KOPT-K1 (cell line): ENCODE measurements around the gene PRR14L.
"Not testable (repeated sequence)": the region's sequence is repeated elsewhere in the genome, so short reads cannot be mapped to it uniquely, and the experiment has no call there.

Experiments
- H3K27ac ChIP-seq: fragments of 200-600 bp; sonication (generic); 2 replicates; pipeline ENCODE4 v1.5.1; 2016; ENCODE audit warnings: antibody characterized with exemption, mild to moderate bottlenecking, low read depth, low read length; ENCODE audit not compliant: poor library complexity, severe bottlenecking
- H3K36me3 ChIP-seq: fragments of 200-600 bp; sonication (generic); 2 replicates; pipeline ENCODE4 v1.5.1; 2017; ENCODE audit warnings: antibody characterized with exemption, mild to moderate bottlenecking, low read length, moderate library complexity; ENCODE audit not compliant: insufficient read depth
- H3K9me3 ChIP-seq: fragments of 200-600 bp; sonication (generic); 2 replicates; pipeline ENCODE4 v1.5.1; 2017; ENCODE audit warnings: antibody characterized with exemption, low read length, mild to moderate bottlenecking; ENCODE audit not compliant: insufficient read depth, poor library complexity, severe bottlenecking

Gene PRR14L

DNA sequence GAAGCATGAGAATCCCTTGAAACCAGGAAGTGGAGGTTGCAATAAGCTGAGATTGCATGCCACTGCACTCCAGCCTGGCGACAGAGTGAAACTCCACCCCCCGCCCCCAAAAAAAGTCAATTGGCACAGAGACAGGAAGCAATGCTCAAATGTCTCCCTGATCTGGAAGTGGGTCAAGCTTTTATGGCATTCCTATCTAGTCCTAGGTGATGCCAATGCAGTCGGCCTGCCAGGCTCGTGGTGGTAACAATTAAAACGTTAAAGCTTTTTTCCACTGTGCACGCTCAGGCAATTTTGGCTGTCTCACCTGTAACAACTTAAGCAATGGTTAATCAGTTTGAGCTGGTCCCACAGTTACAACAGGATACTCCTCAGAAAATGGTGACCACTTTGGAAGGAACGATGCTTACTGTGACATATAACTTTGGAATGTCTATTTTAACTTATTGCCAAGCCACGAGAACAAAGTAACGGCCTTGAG is 69.0 kb downstream of the PRR14L start:
- peaks cover 44% of the 10 kb centered on the region for H3K36me3 ChIP-seq
- no peaks in the 10 kb centered on the region for H3K9me3 ChIP-seq
- no peak overlapping the region for H3K27ac ChIP-seq

DNA sequence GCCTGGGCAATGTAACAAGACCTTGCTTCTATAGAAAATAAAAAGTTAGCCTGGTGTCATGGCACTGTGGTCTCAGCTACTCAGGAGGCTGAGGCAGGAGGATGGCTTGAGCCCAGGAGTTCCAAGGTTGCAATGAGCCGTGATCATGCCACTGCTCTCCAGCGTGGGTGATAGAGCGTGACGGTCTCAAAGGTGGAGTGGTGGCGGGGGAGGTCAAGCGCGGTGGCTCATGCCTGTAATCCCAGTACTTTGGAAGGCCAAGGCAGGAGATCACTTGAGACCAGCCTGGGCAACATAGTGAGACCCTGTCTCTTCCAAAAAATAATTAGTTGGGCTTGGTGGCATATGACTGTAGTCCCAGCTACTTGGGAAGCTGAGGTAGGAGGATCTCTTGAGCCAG is 71.2 kb downstream of the PRR14L start:
- Histone ChIP-seq H3K36me3 (peaks cover 22% of the 10 kb centered on the region), H3K27ac (no peak overlapping the region), H3K9me3 (no peaks in the 10 kb centered on the region)

DNA sequence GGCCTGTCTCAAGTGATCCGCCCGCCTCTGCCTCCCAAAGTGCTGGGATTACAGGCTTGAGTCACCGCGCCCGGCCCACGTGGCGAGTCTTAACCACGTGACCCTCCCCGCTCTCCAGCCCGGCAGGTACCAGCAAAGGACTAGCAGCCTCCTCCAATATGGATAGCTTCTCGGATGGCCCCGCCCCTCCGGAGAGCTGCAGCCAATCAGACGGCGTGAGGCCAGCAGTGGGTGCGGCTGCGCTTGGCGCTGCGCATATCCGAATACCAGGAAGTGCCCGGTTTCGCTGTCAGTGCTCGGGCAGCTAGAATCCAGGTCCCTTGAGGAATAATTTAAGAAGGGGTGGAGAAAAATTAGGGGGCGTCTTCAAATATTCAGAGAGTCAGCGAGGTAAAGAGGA is 73.2 kb downstream of the PRR14L start:
- H3K36me3 ChIP-seq = peaks cover 2% of the 10 kb centered on the region; the same call in 1 of the 2 replicates
- no peak overlapping the region for H3K27ac ChIP-seq
- no peaks in the 10 kb centered on the region for H3K9me3 ChIP-seq

DNA sequence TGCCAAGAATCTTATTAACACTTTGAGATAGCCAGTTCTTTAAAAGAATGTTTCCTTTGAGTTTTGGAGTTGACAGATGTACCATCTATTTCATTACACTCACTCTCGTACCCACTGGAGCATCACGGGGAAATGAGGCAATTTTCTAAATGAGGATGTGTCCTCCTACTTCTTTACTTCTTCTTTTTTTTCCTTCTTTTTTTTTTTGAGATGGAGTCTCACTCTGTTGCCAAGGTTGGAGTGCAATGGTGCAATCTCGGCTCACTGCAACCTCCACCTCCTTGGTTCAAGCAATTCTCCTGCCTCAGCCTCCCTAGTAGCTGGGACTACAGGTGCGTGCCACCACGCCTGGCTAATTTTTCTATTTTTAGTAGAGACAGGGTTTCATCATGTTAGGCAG is 75.7 kb downstream of the PRR14L start:
- not testable (repeated sequence) for H3K27ac ChIP-seq, H3K9me3 ChIP-seq, H3K36me3 ChIP-seq

DNA sequence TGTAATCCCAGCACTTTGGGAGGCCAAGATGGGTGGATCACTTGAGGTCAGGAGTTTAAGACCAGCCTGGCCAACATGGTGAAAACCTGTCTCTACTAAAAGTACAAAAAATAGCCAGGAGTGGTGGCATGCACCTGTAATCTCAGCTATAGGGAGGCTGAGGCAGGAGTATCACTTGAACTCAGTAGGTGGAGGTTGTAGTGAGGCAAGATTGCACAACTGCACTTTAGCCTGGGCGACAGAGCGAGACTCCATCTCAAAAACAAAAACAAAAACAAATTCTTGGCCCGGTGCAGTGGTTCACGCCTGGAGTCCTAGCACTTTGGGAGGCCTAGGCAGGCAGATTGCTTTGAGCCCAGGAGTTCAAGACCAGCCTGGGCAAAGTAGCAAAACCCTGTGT is 81.1 kb downstream of the PRR14L start:
- H3K9me3 ChIP-seq, H3K36me3 ChIP-seq: not testable (repeated sequence)

DNA sequence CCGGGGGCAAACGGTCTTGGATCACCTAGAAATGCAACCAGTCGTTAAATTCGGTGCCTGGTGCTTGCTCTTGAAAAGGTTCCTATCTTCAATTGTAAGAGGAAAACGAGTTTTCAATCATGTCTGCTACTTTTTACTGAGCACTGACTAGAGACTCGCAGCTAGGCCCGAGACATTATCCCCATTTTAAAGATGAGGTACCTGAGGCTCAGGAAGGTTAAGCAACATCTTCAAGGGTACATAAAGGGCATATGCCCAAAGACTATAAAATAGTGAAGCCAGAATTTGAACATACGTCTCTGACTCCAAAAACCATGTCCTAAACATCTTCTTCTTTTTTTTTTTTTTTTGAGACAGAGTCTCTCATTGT is 87.3 kb downstream of the PRR14L start:
- Histone ChIP-seq H3K27ac (peak overlapping the region; percentile 53), H3K36me3 (no peaks in the 10 kb centered on the region)

More for the DNA sequence above, 81.1 kb downstream of the PRR14L start:
- not testable (repeated sequence) for H3K27ac ChIP-seq

DNA sequence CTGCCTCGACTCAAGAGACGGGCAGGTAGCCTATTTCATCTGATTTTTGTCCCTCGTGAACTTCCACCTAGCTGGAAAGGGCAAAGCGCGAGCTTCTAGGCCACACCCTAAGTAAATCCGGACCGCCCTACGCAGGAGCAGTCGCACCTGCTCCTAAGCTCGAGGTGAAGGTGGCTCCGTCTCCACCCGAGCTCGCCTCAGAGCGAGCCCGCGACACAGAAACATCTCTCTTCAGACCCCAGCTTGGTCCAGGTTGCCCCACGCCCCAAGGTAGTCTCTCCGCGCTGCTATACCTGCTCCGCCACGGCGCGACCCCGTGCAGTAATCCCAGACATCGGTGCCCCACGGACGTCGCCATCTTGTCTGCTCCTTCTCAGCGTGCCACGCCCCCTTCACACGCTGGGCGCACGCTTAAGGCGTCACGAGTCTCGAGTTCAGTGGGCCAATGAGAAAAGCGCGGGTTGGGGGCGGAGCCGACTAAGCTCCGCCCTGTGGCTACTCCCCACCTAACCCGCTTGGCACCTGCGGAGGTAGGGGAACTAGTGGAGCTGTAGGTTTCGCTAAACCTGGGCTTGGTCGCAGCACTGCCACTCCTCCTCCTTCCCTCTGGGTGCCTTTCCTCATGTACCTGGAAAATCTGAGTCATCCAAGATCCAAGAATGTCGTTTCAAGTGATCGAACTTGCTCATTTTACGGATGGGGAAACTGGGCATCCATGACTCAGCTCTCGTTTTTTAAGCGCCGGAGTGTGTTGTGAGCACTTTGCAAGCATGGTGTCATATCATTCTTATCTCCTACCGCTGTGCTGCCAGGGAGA is 87.9 kb downstream of the PRR14L start, which contains the start of gene PISD:
Gene PISD, minus strand, starts transcription at position 365 of the 817 bp plus-strand sequence. Its CDS starts 7 bp downstream, at position 358.
- Histone ChIP-seq H3K27ac (peak within 1 kb of the TSS; percentile 53), H3K36me3 (no peaks in the 10 kb centered on the region), H3K9me3 (no peaks in the 10 kb centered on the region)

More for the DNA sequence above, 87.3 kb downstream of the PRR14L start:
- no peaks in the 10 kb centered on the region for H3K9me3 ChIP-seq

DNA sequence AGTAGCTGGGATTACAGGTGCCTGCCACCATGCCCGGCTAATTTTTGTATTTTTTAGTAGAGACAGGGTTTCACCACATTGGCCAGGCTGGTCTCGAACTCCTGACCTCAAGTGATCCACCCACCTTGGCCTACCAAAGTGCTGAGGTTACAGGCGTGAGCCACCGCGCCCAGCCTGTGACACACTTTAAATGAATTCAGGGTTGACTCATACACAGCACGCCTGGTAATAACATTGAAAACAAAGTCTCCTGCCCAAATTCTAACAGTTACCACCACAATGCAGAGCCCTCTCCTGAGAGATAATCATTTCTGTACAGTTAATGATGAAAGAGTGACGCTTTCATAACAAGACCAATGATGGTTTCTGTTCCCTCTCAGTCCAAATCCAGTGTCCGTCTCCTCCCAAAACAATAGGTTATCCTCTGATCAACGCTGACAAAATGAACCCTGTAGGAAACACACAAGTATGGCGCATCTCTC is 89.0 kb downstream of the PRR14L start:
- not testable (repeated sequence) for H3K36me3 ChIP-seq, H3K27ac ChIP-seq, H3K9me3 ChIP-seq

DNA sequence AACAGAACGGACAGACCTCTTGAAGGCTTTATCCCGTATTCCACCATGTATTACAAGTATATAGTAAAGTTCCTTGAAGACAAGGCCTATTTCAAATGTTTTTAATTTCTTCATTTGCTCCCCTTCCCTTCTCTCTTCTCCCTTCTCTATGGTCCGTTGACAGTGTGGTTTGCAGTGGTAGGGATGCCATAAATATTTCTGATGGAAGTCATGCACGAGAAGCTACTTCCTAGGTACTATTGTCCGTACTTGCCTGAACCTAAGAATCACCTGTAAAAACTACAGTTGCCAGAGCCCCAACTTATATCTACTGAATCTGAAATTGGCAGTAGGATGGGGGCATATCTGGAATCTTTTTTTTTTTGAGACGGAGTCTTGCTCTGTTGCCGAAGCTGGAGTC is 90.7 kb downstream of the PRR14L start:
- H3K27ac ChIP-seq = no peak overlapping the region

DNA sequence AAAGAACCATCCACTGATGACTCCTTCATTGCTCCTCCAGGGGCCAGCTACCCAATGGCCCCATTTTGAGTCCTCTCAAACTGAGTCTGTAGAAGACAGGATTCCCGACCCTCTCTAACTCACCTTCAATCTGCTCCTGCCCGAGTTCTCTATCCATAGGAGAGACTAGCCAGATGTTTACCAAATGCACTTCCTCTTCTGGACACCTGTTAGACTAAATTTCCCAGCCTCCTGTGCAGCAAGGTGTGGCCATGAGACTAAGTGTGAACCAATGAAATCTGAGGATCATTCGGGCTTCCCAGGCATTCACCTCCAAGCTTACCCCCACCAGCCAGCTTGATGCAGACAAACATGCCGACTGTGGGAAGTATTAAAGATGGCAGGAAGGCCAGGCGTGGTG is 95.5 kb downstream of the PRR14L start:
- H3K36me3 ChIP-seq = 0 out of 2 replicates have a peak, but pooled peaks cover 4% of the 10 kb centered on the region
- no peaks in the 10 kb centered on the region for H3K9me3 ChIP-seq
- H3K27ac ChIP-seq = no peak overlapping the region

More for the DNA sequence above, 90.7 kb downstream of the PRR14L start:
- Histone ChIP-seq H3K9me3 (no peaks in the 10 kb centered on the region), H3K36me3 (no peaks in the 10 kb centered on the region)

DNA sequence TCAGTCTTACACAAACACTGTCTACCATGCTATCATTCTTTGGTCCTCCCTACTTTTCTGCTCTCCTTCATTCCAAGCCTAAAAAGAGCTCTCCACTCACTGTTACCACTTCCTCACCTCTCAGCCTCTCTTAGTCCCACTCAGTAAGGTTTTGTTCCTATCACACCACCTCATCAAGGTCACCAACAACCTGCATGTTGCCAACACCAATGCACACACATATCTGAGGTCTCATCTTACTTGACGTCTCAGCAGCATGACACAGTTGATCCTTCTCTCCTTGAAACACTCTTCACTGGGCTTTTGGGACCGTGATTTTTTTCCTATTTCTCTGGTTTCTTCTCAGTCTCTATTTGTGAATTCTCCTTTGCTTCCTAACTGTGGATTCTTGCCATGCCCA is 96.0 kb downstream of the PRR14L start:
- no peak overlapping the region for H3K27ac ChIP-seq

DNA sequence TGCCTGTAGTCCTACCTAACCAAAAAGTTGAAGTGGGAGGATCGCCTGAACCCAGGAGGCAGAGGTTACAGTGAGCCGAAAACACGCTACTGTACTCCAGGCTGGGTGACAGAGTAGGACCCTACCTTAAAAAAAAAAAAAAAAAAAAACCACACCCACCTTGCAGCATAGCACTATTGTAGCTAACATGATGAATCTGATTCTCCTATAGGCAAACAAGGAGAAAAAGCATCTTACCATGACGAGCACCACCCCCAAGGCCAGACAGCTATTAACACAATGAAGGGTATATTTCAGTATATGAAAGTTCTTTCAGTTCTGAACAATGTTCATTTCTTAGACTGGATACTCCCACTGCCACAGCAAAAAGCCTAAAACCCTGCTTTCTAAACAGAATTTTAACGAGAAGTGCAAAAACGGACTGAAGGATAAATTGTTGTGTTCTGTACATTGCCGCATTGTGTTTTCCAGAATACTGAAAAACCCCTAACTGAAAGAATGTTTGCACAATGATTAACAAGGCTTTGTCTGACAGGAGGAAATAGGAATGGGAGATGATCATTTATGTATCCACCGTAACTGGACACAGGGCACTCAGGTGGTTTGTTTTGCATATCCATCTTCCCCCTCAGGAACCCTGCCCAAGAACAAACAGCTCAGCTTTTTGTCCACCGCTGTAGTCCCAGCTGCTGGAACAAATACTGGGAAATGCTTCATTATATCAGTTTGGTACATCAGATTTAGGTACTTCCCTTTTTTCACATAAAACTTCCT is 96.8 kb downstream of the PRR14L start:
- Histone ChIP-seq H3K27ac (no peak overlapping the region), H3K9me3 (no peaks in the 10 kb centered on the region)

More for the DNA sequence above, 96.0 kb downstream of the PRR14L start:
- Histone ChIP-seq H3K36me3 (peaks cover 8% of the 10 kb centered on the region; the same call in 1 of the 2 replicates), H3K9me3 (no peaks in the 10 kb centered on the region)

DNA sequence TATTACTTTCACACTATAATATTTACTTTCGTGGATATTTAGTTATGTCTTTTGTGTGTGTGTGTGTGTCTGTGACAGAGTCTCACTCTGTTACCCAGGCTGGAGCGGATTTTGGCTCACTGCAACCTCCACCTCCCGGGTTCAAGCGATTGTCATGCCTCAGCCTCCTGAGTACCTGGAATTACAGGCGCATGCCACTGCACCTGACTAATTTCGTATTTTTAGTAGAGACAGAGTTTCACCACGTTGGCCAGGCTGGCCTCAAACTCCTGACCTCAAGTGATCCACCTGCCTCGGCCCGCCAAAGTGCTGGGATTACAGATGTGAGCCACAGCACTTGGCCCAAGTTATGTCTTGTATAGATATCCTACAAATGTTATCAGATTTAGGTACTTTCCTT is 97.8 kb downstream of the PRR14L start:
- Histone ChIP-seq H3K36me3 (peaks cover 24% of the 10 kb centered on the region), H3K27ac (no peak overlapping the region)

More for the DNA sequence above, 96.8 kb downstream of the PRR14L start:
- H3K36me3 ChIP-seq = peaks cover 13% of the 10 kb centered on the region; the same call in 1 of the 2 replicates

DNA sequence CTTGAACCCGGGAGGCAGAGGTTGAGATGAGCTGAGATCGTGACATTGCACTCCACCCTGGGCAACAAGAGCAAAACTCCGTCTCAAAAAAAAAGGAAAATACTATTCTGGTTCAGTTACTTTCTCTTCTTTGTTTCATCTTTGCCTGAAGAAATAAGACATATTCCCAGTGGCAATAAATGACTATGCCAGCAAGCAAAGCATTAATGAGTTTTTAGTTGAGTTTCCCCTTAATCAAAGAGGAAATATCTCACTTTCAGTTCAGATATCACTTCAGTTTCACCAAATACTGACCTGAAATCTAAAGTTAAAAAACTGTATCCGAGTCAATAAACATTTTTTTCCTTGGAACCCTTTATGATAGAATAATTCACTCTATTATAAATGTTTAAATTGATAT is 98.3 kb downstream of the PRR14L start:
- H3K27ac ChIP-seq = no peak overlapping the region
- no peaks in the 10 kb centered on the region for H3K9me3 ChIP-seq
- H3K36me3 ChIP-seq = peaks cover 28% of the 10 kb centered on the region

More for the DNA sequence above, 97.8 kb downstream of the PRR14L start:
- no peaks in the 10 kb centered on the region for H3K9me3 ChIP-seq

DNA sequence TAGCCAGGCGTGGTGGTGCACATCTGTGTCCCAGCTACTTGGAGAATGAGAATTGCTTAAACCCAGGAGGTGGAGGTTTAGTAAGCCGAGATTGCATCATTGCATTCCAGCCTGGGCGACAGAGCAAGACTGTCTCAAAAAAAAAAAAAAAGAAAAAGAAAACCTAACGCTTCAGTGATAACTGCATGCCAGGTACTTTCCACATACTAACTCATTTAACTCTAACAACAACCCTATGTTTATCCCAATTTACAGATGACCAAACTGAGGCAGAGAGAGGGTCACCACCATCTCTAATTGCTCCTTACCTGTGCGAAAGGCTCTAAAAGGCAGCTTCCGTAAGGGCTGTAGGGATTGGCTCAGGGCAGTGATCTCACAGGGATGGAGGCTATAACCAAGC is 99.5 kb downstream of the PRR14L start:
- peaks cover 36% of the 10 kb centered on the region for H3K36me3 ChIP-seq
- H3K27ac ChIP-seq = no peak overlapping the region
- no peaks in the 10 kb centered on the region for H3K9me3 ChIP-seq
